Glutamatergic neuron (in vitro differentiated cells): Measurements from ENCODE around the gene FFAR1. TPM values are rescaled to one million over a fixed set of nuclear protein-coding genes. Genes with fewer than 3 reads are reported as not detected.

Experiments
- DNase-seq: peaks from one replicate; pipeline ENCODE4 v3.0.0; 2022
- H3K27ac Mint-ChIP-seq: one replicate; pipeline ENCODE4 v1.8.0; 2020; ENCODE audit warnings: mild to moderate bottlenecking, mixed read lengths, inconsistent platforms; ENCODE audit not compliant: unreplicated experiment
- H3K27me3 Mint-ChIP-seq: one replicate; pipeline ENCODE4 v1.8.0; 2020; ENCODE audit warnings: mild to moderate bottlenecking, moderate library complexity, mixed read lengths, inconsistent platforms; ENCODE audit not compliant: unreplicated experiment
- H3K36me3 Mint-ChIP-seq: one replicate; pipeline ENCODE4 v1.8.0; 2020; ENCODE audit warnings: mild to moderate bottlenecking, mixed read lengths, inconsistent platforms; ENCODE audit not compliant: unreplicated experiment
- H3K4me1 Mint-ChIP-seq: one replicate; pipeline ENCODE4 v1.8.0; 2020; ENCODE audit warnings: mild to moderate bottlenecking, low read depth, mixed read lengths, inconsistent platforms; ENCODE audit not compliant: unreplicated experiment
- H3K4me3 Mint-ChIP-seq: one replicate; pipeline ENCODE4 v1.8.0; 2020; ENCODE audit warnings: mild to moderate bottlenecking, mixed read lengths, inconsistent platforms; ENCODE audit not compliant: unreplicated experiment
- H3K9me3 Mint-ChIP-seq: one replicate; pipeline ENCODE4 v1.8.0; 2020; ENCODE audit warnings: mild to moderate bottlenecking, moderate library complexity, mixed read lengths, inconsistent platforms; ENCODE audit not compliant: unreplicated experiment
- CTCF ChIP-seq: fragments of 200-600 bp; sonication (generic); IDR thresholded peaks from one replicate; pipeline ENCODE4 v1.5.0; 2021; ENCODE audit not compliant: partially characterized antibody, unreplicated experiment
- total RNA-seq: library from RNA; stranded (reverse); fragmentation: NEBNext Ultra II Directional; extraction: Animal tissue kit (Norgen Biotek cat#: 25700); gene quantifications from one replicate; pipeline ENCODE4 v1.2.1, GENCODE V29; 2021; ENCODE audit not compliant: unreplicated experiment

FFAR1 gene
- total RNA-seq, 1 donor from 2014 or later = not detected

- Mint-ChIP-seq H3K4me3 (no peak overlapping the region), H3K36me3 (peaks cover 5% of the 10 kb centered on the region), H3K4me1 (no peaks in the 10 kb centered on the region), H3K9me3 (peaks cover 8% of the 10 kb centered on the region), H3K27me3 (peaks cover 3% of the 10 kb centered on the region), H3K27ac (no peak overlapping the region)
- no peak for TF ChIP-seq CTCF
- DNase-seq = no peak
Measured at GRCh38 chr19:35380450-35381124, 32.9 kb downstream of the FFAR1 start.

- H3K9me3 Mint-ChIP-seq = peaks cover 11% of the 10 kb centered on the region
- H3K36me3 Mint-ChIP-seq = peaks cover 6% of the 10 kb centered on the region
- no peak for TF ChIP-seq CTCF
- H3K4me1 Mint-ChIP-seq = no peaks in the 10 kb centered on the region
- no peak overlapping the region for H3K4me3 Mint-ChIP-seq
- H3K27ac Mint-ChIP-seq = no peak overlapping the region
- DNase-seq = no peak
- H3K27me3 Mint-ChIP-seq = peaks cover 3% of the 10 kb centered on the region
Measured at GRCh38 chr19:35381318-35381717, 33.6 kb downstream of the FFAR1 start.

- Mint-ChIP-seq H3K9me3 (peaks cover 13% of the 10 kb centered on the region), H3K4me1 (no peaks in the 10 kb centered on the region), H3K4me3 (no peak overlapping the region), H3K36me3 (peaks cover 10% of the 10 kb centered on the region), H3K27me3 (peaks cover 3% of the 10 kb centered on the region), H3K27ac (no peak overlapping the region)
- TF ChIP-seq CTCF = no peak
- DNase-seq = no peak
Measured at GRCh38 chr19:35381926-35382325, 34.2 kb downstream of the FFAR1 start.

DNA sequence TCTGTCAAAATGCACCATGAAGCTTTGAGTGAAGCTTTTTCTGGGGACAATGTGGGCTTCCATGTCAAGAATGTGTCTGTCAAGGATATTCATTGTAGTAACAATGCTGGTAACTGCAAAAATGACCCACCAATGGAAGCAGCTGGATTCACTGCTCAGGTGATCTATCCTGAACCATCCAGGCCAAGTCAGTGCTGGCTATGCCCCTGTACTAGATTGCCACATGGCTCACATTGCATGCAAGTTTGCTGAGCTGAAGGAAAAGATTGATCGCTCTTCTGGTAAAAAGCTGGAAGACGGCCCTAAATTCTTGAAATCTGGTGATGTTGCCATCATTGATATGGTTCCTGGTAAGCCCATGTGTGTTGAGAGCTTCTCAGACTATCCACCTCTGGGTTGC lies 35.8 kb downstream of the FFAR1 start:
- peaks cover 13% of the 10 kb centered on the region for H3K9me3 Mint-ChIP-seq
- H3K4me1 Mint-ChIP-seq = no peaks in the 10 kb centered on the region
- peaks cover 10% of the 10 kb centered on the region for H3K36me3 Mint-ChIP-seq
- no peak overlapping the region for H3K27ac Mint-ChIP-seq
- DNase-seq = no peak
- TF ChIP-seq CTCF = no peak
- H3K4me3 Mint-ChIP-seq = no peak overlapping the region
- no peaks in the 10 kb centered on the region for H3K27me3 Mint-ChIP-seq

GRCh38 chr19:35388277-35389054 lies 40.8 kb downstream of the FFAR1 start:
- DNase-seq = no peak
- no peak for TF ChIP-seq CTCF
- Mint-ChIP-seq H3K36me3 (peaks cover 5% of the 10 kb centered on the region), H3K27ac (no peak overlapping the region), H3K9me3 (peaks cover 7% of the 10 kb centered on the region), H3K27me3 (peaks cover 2% of the 10 kb centered on the region), H3K4me1 (no peaks in the 10 kb centered on the region), H3K4me3 (no peak overlapping the region)
